H1 (cell line): Measurements from ENCODE around the gene IL9. TPM values are rescaled to one million over a fixed set of nuclear protein-coding genes. Genes with fewer than 3 reads are reported as not detected.

Source experiments
- CTCF ChIA-PET: fragments of 300-600 bp; sonication (Branson Sonifier 250); formaldehyde crosslinking; loops from one replicate; lab custom pipeline; 2021; ENCODE audit not compliant: partially characterized antibody; lab: Charles Lee
- POLR2A ChIA-PET: fragments of 300-600 bp; sonication (Branson Sonifier 250); formaldehyde crosslinking; loops from one replicate; lab custom pipeline; 2021; ENCODE audit warnings: inconsistent platforms; ENCODE audit not compliant: partially characterized antibody; lab: Charles Lee
- DNase-seq, 2 experiments: peaks; one replicate each; pipeline versions ENCODE4 v3.0.0 to v3.0.0-alpha.2; 2010 to 2022; ENCODE audit warnings: low spot score in 2 of 2, low read depth in 1 of 2, mixed read lengths in 1 of 2
- FAIRE-seq: peaks from 2 replicates; lab custom pipeline; 2011; peaks lifted over from hg19 to GRCh38; lab: Jason Lieb, UNC
- H2AFZ ChIP-seq: 2 replicates; pipeline ENCODE4 v1.8.1; 2012; ENCODE audit warnings: low read length, inconsistent platforms
- H2AK5ac ChIP-seq: 2 replicates; pipeline ENCODE4 v1.6.1; 2013; ENCODE audit warnings: low read depth, low read length
- H2BK120ac ChIP-seq: replicated peaks from 2 replicates; pipeline ENCODE3; 2013; ENCODE audit warnings: low read depth, low read length, inconsistent platforms
- H2BK12ac ChIP-seq: 2 replicates; pipeline ENCODE4 v1.6.1; 2013; ENCODE audit warnings: low read depth, low read length
- H2BK15ac ChIP-seq: 2 replicates; pipeline ENCODE4 v1.6.1; 2013; ENCODE audit warnings: low read length
- H2BK20ac ChIP-seq: 2 replicates; pipeline ENCODE4 v1.6.1; 2013; ENCODE audit warnings: low read length
- H2BK5ac ChIP-seq: 2 replicates; pipeline ENCODE4 v1.6.1; 2013; ENCODE audit warnings: low read depth, low read length
- H3K14ac ChIP-seq: 2 replicates; pipeline ENCODE4 v1.6.1; 2013; ENCODE audit warnings: inconsistent platforms; ENCODE audit not compliant: insufficient read length
- H3K18ac ChIP-seq: 2 replicates; pipeline ENCODE4 v1.6.1; 2013; ENCODE audit warnings: low read length; ENCODE audit errors: extremely low read depth
- H3K23ac ChIP-seq: 2 replicates; pipeline ENCODE4 v1.6.1; 2013; ENCODE audit warnings: inconsistent platforms; ENCODE audit not compliant: insufficient read length
- H3K23me2 ChIP-seq: 2 replicates; pipeline ENCODE4 v1.6.1; 2013; ENCODE audit warnings: low read depth, low read length
- H3K27ac ChIP-seq: 2 replicates; pipeline ENCODE4 v1.6.1; 2011; ENCODE audit warnings: low read depth, low read length, inconsistent platforms
- H3K27me3 ChIP-seq, 4 experiments: replicated peaks in 1 of 4; 1 replicate in 1 of 4; 2 replicates in 3 of 4; pipeline versions ENCODE4 v1.6.1 to v1.8.1; 2011 to 2013; ENCODE audit warnings: low read length in 3 of 4, mild to moderate bottlenecking in 3 of 4, inconsistent platforms in 2 of 4, mixed read lengths in 2 of 4, moderate library complexity in 1 of 4; ENCODE audit not compliant: control insufficient read depth in 3 of 4, insufficient read depth in 3 of 4; ENCODE audit errors: extremely low read depth in 1 of 4
- H3K36me3 ChIP-seq, 4 experiments: 2 replicates each; pipeline versions ENCODE4 v1.6.1 to v1.8.1; 2011 to 2013; ENCODE audit warnings: mild to moderate bottlenecking in 4 of 4, low read length in 3 of 4, moderate library complexity in 2 of 4, control low read depth in 1 of 4, inconsistent platforms in 1 of 4; ENCODE audit not compliant: insufficient read depth in 4 of 4, control insufficient read depth in 2 of 4
- H3K4ac ChIP-seq: replicated peaks from 2 replicates; pipeline ENCODE3; 2013; ENCODE audit warnings: low read length, low read depth, mixed read lengths, inconsistent platforms; ENCODE audit not compliant: insufficient read length
- H3K4me1 ChIP-seq, 4 experiments: replicated peaks in 1 of 4; 1 replicate in 1 of 4; 2 replicates in 3 of 4; pipeline versions ENCODE4 v1.6.1 to v1.8.1; 2011 to 2013; ENCODE audit warnings: low read length in 3 of 4, inconsistent platforms in 2 of 4, mixed read lengths in 1 of 4; ENCODE audit not compliant: insufficient read depth in 4 of 4, control insufficient read depth in 3 of 4
- H3K4me2 ChIP-seq, 2 experiments: 2 replicates each; pipeline versions ENCODE4 v1.6.1 to v1.8.1; 2011 to 2013; ENCODE audit warnings: low read depth in 2 of 2, low read length in 2 of 2, control low read depth in 1 of 2, inconsistent platforms in 1 of 2, mild to moderate bottlenecking in 1 of 2; ENCODE audit not compliant: insufficient read depth in 1 of 2
- H3K4me3 ChIP-seq, 4 experiments: fragments of 200-600, 300-600 bp in 1 of 4; sonication (generic), shearing (Covaris generic), sonication (Bioruptor Twin) in 1 of 4; 2 replicates each; pipeline versions ENCODE4 v1.5.1 to v1.8.1; 2011 to 2016; ENCODE audit warnings: low read length in 4 of 4, low read depth in 3 of 4, control low read depth in 2 of 4, inconsistent platforms in 2 of 4, mild to moderate bottlenecking in 2 of 4, mixed read lengths in 1 of 4, moderate library complexity in 1 of 4; ENCODE audit not compliant: insufficient read depth in 2 of 4; ENCODE audit errors: extremely low read depth in 1 of 4
- H3K56ac ChIP-seq: replicated peaks from 2 replicates; pipeline ENCODE3; 2013; ENCODE audit warnings: low read depth, mild to moderate bottlenecking, mixed read lengths, low read length, inconsistent platforms; ENCODE audit not compliant: insufficient read length
- H3K79me1 ChIP-seq: 2 replicates; pipeline ENCODE4 v1.6.1; 2013; ENCODE audit warnings: low read depth, low read length, control low read depth
- H3K79me2 ChIP-seq, 2 experiments: 2 replicates each; pipeline versions ENCODE4 v1.6.1 to v1.8.1; 2012 to 2013; ENCODE audit warnings: low read length in 2 of 2, mild to moderate bottlenecking in 2 of 2, inconsistent platforms in 1 of 2; ENCODE audit not compliant: insufficient read depth in 2 of 2, control insufficient read depth in 1 of 2
- H3K9ac ChIP-seq, 4 experiments: replicated peaks in 1 of 4; 1 replicate in 1 of 4; 2 replicates in 3 of 4; pipeline versions ENCODE4 v1.6.1 to v1.8.1; 2011 to 2013; ENCODE audit warnings: low read depth in 3 of 4, low read length in 3 of 4, control low read depth in 2 of 4, mild to moderate bottlenecking in 2 of 4, moderate library complexity in 2 of 4, inconsistent platforms in 1 of 4; ENCODE audit errors: extremely low read depth in 1 of 4
- H3K9me3 ChIP-seq, 2 experiments: 2 replicates each; pipeline versions ENCODE4 v1.6.1 to v1.8.1; 2012 to 2013; ENCODE audit warnings: mild to moderate bottlenecking in 2 of 2, moderate library complexity in 2 of 2, control low read depth in 1 of 2, inconsistent platforms in 1 of 2, low read depth in 1 of 2, low read length in 1 of 2, mixed read lengths in 1 of 2; ENCODE audit not compliant: insufficient read depth in 2 of 2
- H4K20me1 ChIP-seq, 2 experiments: replicated peaks in 1 of 2; 2 replicates each; pipeline versions ENCODE3 to v1.8.1; 2011 to 2013; ENCODE audit warnings: inconsistent platforms in 2 of 2, low read length in 2 of 2, mild to moderate bottlenecking in 1 of 2; ENCODE audit not compliant: insufficient read depth in 2 of 2, control insufficient read depth in 1 of 2
- H4K5ac ChIP-seq: 2 replicates; pipeline ENCODE4 v1.6.1; 2013; ENCODE audit warnings: low read length, low read depth, mixed read lengths, inconsistent platforms; ENCODE audit not compliant: insufficient read length
- H4K8ac ChIP-seq: 2 replicates; pipeline ENCODE4 v1.8.0; 2013; ENCODE audit warnings: mild to moderate bottlenecking, moderate library complexity, low read length, inconsistent platforms; ENCODE audit not compliant: insufficient read depth; ENCODE audit errors: extremely low read depth
- H4K91ac ChIP-seq: replicated peaks from 2 replicates; pipeline ENCODE3; 2013; ENCODE audit warnings: low read length, mixed read lengths, inconsistent platforms; ENCODE audit not compliant: insufficient read length
- CBX8 ChIP-seq: fragments of 300-800, 300-1000 bp; sonication (generic); IDR thresholded peaks from 2 replicates; pipeline ENCODE4 v1.7.1; 2016; ENCODE audit warnings: low read depth, low read length, borderline replicate concordance
- EGR1 ChIP-seq: IDR thresholded peaks from 2 replicates; pipeline ENCODE4 v1.6.1; 2011; ENCODE audit warnings: low read depth, low read length, borderline replicate concordance
- FOSL1 ChIP-seq: IDR thresholded peaks from 2 replicates; pipeline ENCODE4 v1.6.1; 2011; ENCODE audit warnings: mild to moderate bottlenecking, low read depth, low read length, moderate library complexity; ENCODE audit not compliant: insufficient read depth
- HDAC2 ChIP-seq, 2 experiments: fragments of 300-600 bp in 1 of 2; sonication (generic) in 1 of 2; IDR thresholded peaks; 2 replicates each; pipeline ENCODE4 v1.6.1; 2011 to 2012; ENCODE audit warnings: low read depth in 2 of 2, low read length in 2 of 2, mild to moderate bottlenecking in 2 of 2, moderate library complexity in 2 of 2, borderline replicate concordance in 1 of 2, inconsistent platforms in 1 of 2
- JUND ChIP-seq: IDR thresholded peaks from 2 replicates; pipeline ENCODE4 v1.6.1; 2011; ENCODE audit warnings: mild to moderate bottlenecking, improper control_type of control experiment, low read length
- PHF8 ChIP-seq: fragments of 200-600 bp; sonication (generic); conservative IDR thresholded peaks from 2 replicates; pipeline ENCODE4 v1.7.1; 2012; ENCODE audit warnings: low read depth, mild to moderate bottlenecking, inconsistent platforms, low read length, moderate library complexity
- SP2 ChIP-seq: IDR thresholded peaks from 2 replicates; pipeline ENCODE4 v1.6.1; 2012; ENCODE audit warnings: mild to moderate bottlenecking, low read length, inconsistent platforms
- SUZ12 ChIP-seq: fragments of 200-600 bp; sonication (generic); IDR thresholded peaks from 2 replicates; pipeline ENCODE4 v1.6.1; 2012; ENCODE audit warnings: mild to moderate bottlenecking, inconsistent platforms, low read length, moderate library complexity, mixed read lengths
- TCF12 ChIP-seq: IDR thresholded peaks from 2 replicates; pipeline ENCODE4 v1.6.1; 2011; ENCODE audit warnings: low read depth, mild to moderate bottlenecking, low read length
- WGBS, 2 experiments: shearing (Covaris generic) in 1 of 2; methylation state at CpG; one replicate each; pipeline versions ENCODE4 v1.1.6 to v1.1.7; 2013 to 2015; ENCODE audit warnings: low lambda C conversion rate in 2 of 2, mixed read lengths in 2 of 2, inconsistent platforms in 1 of 2, low coverage in 1 of 2, missing lambda C conversion rate in 1 of 2; ENCODE audit not compliant: insufficient replicate concordance in 2 of 2, insufficient coverage in 1 of 2, insufficient read length in 1 of 2; ENCODE audit errors: extremely low coverage in 1 of 2, missing lambda C conversion rate in 1 of 2; 5-methylcytosine and 5-hydroxymethylcytosine counted together
- polyA plus RNA-seq, 7 experiments: library from polyadenylated mRNA; depleted of rRNA in 3 of 7; stranded (reverse) in 5 of 7; unstranded in 2 of 7; fragments of >200 nt in 5 of 7; fragments of 200-250 nt in 2 of 7; gene quantifications; 1 replicate in 5 of 7; 2 replicates in 1 of 7; 4 replicates in 1 of 7; pipeline versions ENCODE4 v1.2.1 to v1.2.3, GENCODE V29; 2011 to 2013; ENCODE audit warnings: missing spikeins in 2 of 7, mixed read lengths in 2 of 7
- total RNA-seq: library from RNA; stranded (reverse); fragmentation: NEBNext Ultra II Directional; extraction: Animal tissue kit (Norgen Biotek cat#: 25700); gene quantifications from 2 replicates; pipeline ENCODE4 v1.2.1, GENCODE V29; 2021
- TF ChIP-seq, protein P1 (sequence below), 3 experiments: IDR thresholded peaks; 1 replicate in 2 of 3; 2 replicates in 1 of 3; pipeline versions ENCODE4 v1.5.1 to v1.6.1; 2011; ENCODE audit warnings: low read length in 3 of 3, mild to moderate bottlenecking in 3 of 3, inconsistent platforms in 2 of 3, low read depth in 1 of 3, moderate library complexity in 1 of 3; ENCODE audit not compliant: insufficient read depth in 1 of 3; ENCODE audit errors: control extremely low read depth in 1 of 3
- TF ChIP-seq, protein P2 (sequence below): IDR thresholded peaks from 2 replicates; pipeline ENCODE4 v1.6.1; 2012; ENCODE audit warnings: inconsistent platforms

IL9 gene
- total and polyA plus RNA-seq, 2 of the 8 experiments (the other 6 are each of a cell fraction or from before 2014, with no cell fraction given), result not detected

DNA sequence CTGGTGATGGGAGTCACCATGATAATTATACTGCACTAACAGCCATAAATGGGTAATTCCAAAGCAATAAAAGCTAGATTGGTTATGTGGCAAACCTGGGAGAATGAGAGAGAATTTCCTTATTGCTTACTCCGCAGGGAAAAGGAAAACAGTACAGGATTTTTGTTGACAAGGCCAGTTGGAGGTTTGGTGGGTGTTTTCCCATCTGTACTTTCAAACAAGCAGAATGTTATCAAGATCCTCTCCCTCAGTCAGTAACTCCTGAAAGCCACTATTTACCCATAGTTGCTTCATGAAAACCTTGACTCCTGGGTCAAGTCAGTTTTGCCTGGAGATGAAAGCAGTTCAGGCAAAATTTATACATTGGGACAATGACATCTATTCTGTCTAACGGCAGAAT, 26.4 kb downstream of the IL9 start:
- Histone ChIP-seq H3K36me3 (no peaks in the 10 kb centered on the region), H2BK5ac (no peak overlapping the region), H3K4me1 (no peaks in the 10 kb centered on the region), H3K27ac (no peak overlapping the region), H2BK20ac (no peak overlapping the region), H3K23me2 (no peaks in the 10 kb centered on the region), H4K20me1 (no peaks in the 10 kb centered on the region), H4K91ac (no peak overlapping the region), H3K79me2 (no peaks in the 10 kb centered on the region), H3K4me2 (no peak overlapping the region), H2BK15ac (no peak overlapping the region), H3K9me3 (no peaks in the 10 kb centered on the region), H4K5ac (no peak overlapping the region), H2AFZ (no peak overlapping the region), H2BK12ac (no peak overlapping the region), H3K79me1 (no peaks in the 10 kb centered on the region), H3K14ac (no peak overlapping the region), H3K18ac (no peak overlapping the region), H3K56ac (no peak overlapping the region), H4K8ac (no peak overlapping the region), H3K4ac (no peak overlapping the region), H3K9ac (no peak overlapping the region), H3K23ac (no peak overlapping the region), H3K4me3 (no peak overlapping the region), H3K27me3 (no peaks in the 10 kb centered on the region; a peak in 1 of 7 replicates), H2AK5ac (no peak overlapping the region), H2BK120ac (no peak overlapping the region)
- POLR2A ChIA-PET, result no interaction called here
- DNase-seq (no peak), FAIRE-seq (no peak)
- 93% methylated on average over 2 of the region's 2 CpGs; no CpG with 5 or more reads in 1 of the 2 experiments for WGBS, 2 experiments
- CTCF ChIA-PET, result interaction anchor here (0.8 to 4.9 kb wide), 4 partner anchors 35 to 316 kb away, joined by 3 to 21 read pairs (median 6); partner anchors contain the start of gene SLC25A48
- TF ChIP-seq SUZ12 (no peak), JUND (no peak), PHF8 (no peak), HDAC2 (IDR thresholded peaks at IDR 0.05; ENCODE audit: borderline replicate concordance in 1 of 2, low read depth in 2 of 2, low read length in 2 of 2) (no peak), SP2 (no peak), TCF12 (no peak), FOSL1 (no peak), CBX8 (no peak), EGR1 (no peak)
- TF ChIP-seq, protein P1, sequence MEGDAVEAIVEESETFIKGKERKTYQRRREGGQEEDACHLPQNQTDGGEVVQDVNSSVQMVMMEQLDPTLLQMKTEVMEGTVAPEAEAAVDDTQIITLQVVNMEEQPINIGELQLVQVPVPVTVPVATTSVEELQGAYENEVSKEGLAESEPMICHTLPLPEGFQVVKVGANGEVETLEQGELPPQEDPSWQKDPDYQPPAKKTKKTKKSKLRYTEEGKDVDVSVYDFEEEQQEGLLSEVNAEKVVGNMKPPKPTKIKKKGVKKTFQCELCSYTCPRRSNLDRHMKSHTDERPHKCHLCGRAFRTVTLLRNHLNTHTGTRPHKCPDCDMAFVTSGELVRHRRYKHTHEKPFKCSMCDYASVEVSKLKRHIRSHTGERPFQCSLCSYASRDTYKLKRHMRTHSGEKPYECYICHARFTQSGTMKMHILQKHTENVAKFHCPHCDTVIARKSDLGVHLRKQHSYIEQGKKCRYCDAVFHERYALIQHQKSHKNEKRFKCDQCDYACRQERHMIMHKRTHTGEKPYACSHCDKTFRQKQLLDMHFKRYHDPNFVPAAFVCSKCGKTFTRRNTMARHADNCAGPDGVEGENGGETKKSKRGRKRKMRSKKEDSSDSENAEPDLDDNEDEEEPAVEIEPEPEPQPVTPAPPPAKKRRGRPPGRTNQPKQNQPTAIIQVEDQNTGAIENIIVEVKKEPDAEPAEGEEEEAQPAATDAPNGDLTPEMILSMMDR (IDR thresholded peaks at IDR 0.05; ENCODE audit: control extremely low read depth in 1 of 3, insufficient read depth in 1 of 3, low read depth in 1 of 3, low read length in 3 of 3), result no peak
- TF ChIP-seq, protein P2, sequence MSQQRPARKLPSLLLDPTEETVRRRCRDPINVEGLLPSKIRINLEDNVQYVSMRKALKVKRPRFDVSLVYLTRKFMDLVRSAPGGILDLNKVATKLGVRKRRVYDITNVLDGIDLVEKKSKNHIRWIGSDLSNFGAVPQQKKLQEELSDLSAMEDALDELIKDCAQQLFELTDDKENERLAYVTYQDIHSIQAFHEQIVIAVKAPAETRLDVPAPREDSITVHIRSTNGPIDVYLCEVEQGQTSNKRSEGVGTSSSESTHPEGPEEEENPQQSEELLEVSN, result no peak
